GM23248 (cell line): Measurements from ENCODE around the gene GSG1L. TPM values are rescaled to one million over a fixed set of nuclear protein-coding genes. Genes with fewer than 3 reads are reported as not detected.

Experiments used
- DNase-seq: peaks from one replicate; pipeline ENCODE4 v3.0.0-alpha.2; 2015
- H2AFZ ChIP-seq: fragments of 200-600 bp; sonication (generic); 2 replicates; pipeline ENCODE4 v1.6.1; 2016; ENCODE audit warnings: antibody characterized with exemption
- H3F3A ChIP-seq: fragments of 200-600 bp; sonication (generic); 2 replicates; pipeline ENCODE4 v1.6.1; 2016; ENCODE audit warnings: mild to moderate bottlenecking, antibody characterized with exemption, mixed run types; ENCODE audit not compliant: insufficient read depth
- H3K27ac ChIP-seq: fragments of 200-600 bp; sonication (generic); 2 replicates; pipeline ENCODE4 v1.5.1; 2016; ENCODE audit warnings: mild to moderate bottlenecking
- H3K27me3 ChIP-seq: fragments of 200-600 bp; sonication (generic); replicated peaks from 2 replicates; pipeline ENCODE4 v1.6.1; 2016; ENCODE audit warnings: mild to moderate bottlenecking; ENCODE audit not compliant: insufficient read depth
- H3K36me3 ChIP-seq: fragments of 200-600 bp; sonication (generic); 2 replicates; pipeline ENCODE4 v1.6.1; 2016; ENCODE audit warnings: low read depth, mild to moderate bottlenecking
- H3K4me1 ChIP-seq: fragments of 200-600 bp; sonication (generic); 2 replicates; pipeline ENCODE4 v1.6.1; 2016; ENCODE audit warnings: mild to moderate bottlenecking; ENCODE audit not compliant: insufficient read depth
- H3K4me2 ChIP-seq: fragments of 200-600 bp; sonication (generic); one replicate; pipeline ENCODE4 v1.6.1; 2016; ENCODE audit warnings: mild to moderate bottlenecking; ENCODE audit not compliant: unreplicated experiment
- H3K4me3 ChIP-seq: fragments of 200-600 bp; sonication (generic); 2 replicates; pipeline ENCODE4 v1.5.1; 2016; ENCODE audit warnings: mild to moderate bottlenecking
- H3K79me2 ChIP-seq: fragments of 200-600 bp; sonication (generic); 2 replicates; pipeline ENCODE4 v1.6.1; 2016; ENCODE audit warnings: mild to moderate bottlenecking; ENCODE audit not compliant: insufficient read depth
- H3K9ac ChIP-seq: fragments of 200-600 bp; sonication (generic); 2 replicates; pipeline ENCODE4 v1.6.1; 2016; ENCODE audit warnings: mild to moderate bottlenecking
- H3K9me2 ChIP-seq: fragments of 200-600 bp; sonication (generic); 2 replicates; pipeline ENCODE4 v1.6.1; 2016; ENCODE audit warnings: mixed run types, mild to moderate bottlenecking, moderate library complexity; ENCODE audit not compliant: insufficient read depth
- H3K9me3 ChIP-seq: fragments of 200-600 bp; sonication (generic); one replicate; pipeline ENCODE4 v1.6.1; 2017; ENCODE audit warnings: low read depth
- H4K20me1 ChIP-seq: fragments of 200-600 bp; sonication (generic); 2 replicates; pipeline ENCODE4 v1.6.0; 2016; ENCODE audit not compliant: insufficient read depth
- EZH2 ChIP-seq: fragments of 200-600 bp; sonication (generic); IDR thresholded peaks from 2 replicates; pipeline ENCODE4 v1.6.1; 2018; ENCODE audit warnings: antibody characterized with exemption, mild to moderate bottlenecking; ENCODE audit not compliant: insufficient read depth, poor library complexity, severe bottlenecking
- EZH2phosphoT487 ChIP-seq: fragments of 200-600 bp; sonication (generic); IDR thresholded peaks from 2 replicates; pipeline ENCODE4 v1.6.1; 2018; ENCODE audit warnings: antibody characterized with exemption, moderate library complexity, mild to moderate bottlenecking, low read depth; ENCODE audit not compliant: insufficient read depth
- WGBS, 2 experiments: methylation state at CpG; one replicate each; pipeline ENCODE4 v1.1.6; 2015 to 2017; ENCODE audit warnings: low lambda C conversion rate in 2 of 2, low coverage in 1 of 2; ENCODE audit errors: missing lambda C conversion rate in 2 of 2; 5-methylcytosine and 5-hydroxymethylcytosine counted together
- in situ Hi-C: fragments of 300-500 bp; cut with MboI; formaldehyde crosslinking; loops from 2 replicates; pipeline ENCODE4 v1.15.0; 2020
- polyA plus RNA-seq: library from polyadenylated mRNA; unstranded; fragments of >200 nt; fragmentation: Nextera tagmentation; extraction: Ambion mirVana; gene quantifications from 2 replicates; pipeline ENCODE4 v1.2.1, GENCODE V29; 2016
- small RNA-seq: library from RNA; depleted of rRNA; stranded (forward); fragments of <200 nt; gene quantifications from one replicate; pipeline ENCODE3, GENCODE V24; 2014; ENCODE audit warnings: low read depth, low replicate concordance
- total RNA-seq: library from RNA; depleted of rRNA; stranded (reverse); fragments of >200 nt; shearing (Covaris generic); gene quantifications from 2 replicates; pipeline ENCODE4 v1.2.3, GENCODE V29; 2014; rRNA removed

Gene GSG1L
- total and polyA plus RNA-seq, 2 experiments from 2014 or later = not detected

- TF ChIP-seq EZH2phosphoT487 = no peak
- no peaks in the 10 kb centered on the region for H3K27me3 ChIP-seq
- H3F3A ChIP-seq = no peaks in the 10 kb centered on the region
- H3K27ac ChIP-seq = no peak overlapping the region
- no peaks in the 10 kb centered on the region for H3K9me2 ChIP-seq
- no peaks in the 10 kb centered on the region for H3K79me2 ChIP-seq
- no peaks in the 10 kb centered on the region for H3K36me3 ChIP-seq
- no peaks in the 10 kb centered on the region for H3K4me1 ChIP-seq
- no peak overlapping the region for H2AFZ ChIP-seq
- no peaks in the 10 kb centered on the region for H3K9me3 ChIP-seq
- in situ Hi-C loops = no loop called here
- H3K9ac ChIP-seq = no peak overlapping the region
- 95% methylated on average over 17 of the region's 17 CpGs for WGBS, 2 experiments
- H4K20me1 ChIP-seq = no peaks in the 10 kb centered on the region
- no peak overlapping the region for H3K4me3 ChIP-seq
- no peak for DNase-seq
- no peak overlapping the region for H3K4me2 ChIP-seq
Observed at GRCh38 chr16:27739606-27740357, 323.7 kb downstream of the GSG1L start.

DNA sequence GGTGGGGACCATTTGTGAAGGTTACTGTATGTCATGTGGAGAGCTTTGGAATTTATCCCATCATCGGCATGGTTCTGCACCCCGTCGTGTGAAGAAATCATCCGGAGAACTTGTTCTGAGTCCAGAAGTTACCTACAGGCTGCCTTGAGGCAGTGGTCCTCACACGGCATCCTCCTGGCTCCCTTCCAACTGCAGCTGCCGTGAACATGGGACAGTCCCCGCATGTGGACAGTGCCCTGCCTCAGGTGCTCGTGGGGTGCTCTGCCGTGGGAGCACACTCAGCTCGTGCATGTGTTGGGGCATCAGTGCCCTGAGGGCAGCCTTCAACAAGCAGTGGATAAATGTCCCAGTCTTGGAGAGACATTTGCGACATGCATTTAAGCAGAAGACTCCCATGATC, 324.9 kb downstream of the GSG1L start:
- Histone ChIP-seq H3K4me3 (no peak overlapping the region), H3K4me1 (no peaks in the 10 kb centered on the region), H3K27ac (no peak overlapping the region), H3K9me3 (no peaks in the 10 kb centered on the region), H3K4me2 (no peak overlapping the region), H3F3A (no peaks in the 10 kb centered on the region), H3K36me3 (no peaks in the 10 kb centered on the region), H4K20me1 (no peaks in the 10 kb centered on the region), H3K79me2 (no peaks in the 10 kb centered on the region), H3K27me3 (no peaks in the 10 kb centered on the region), H3K9ac (no peak overlapping the region), H2AFZ (no peak overlapping the region), H3K9me2 (no peaks in the 10 kb centered on the region)
- no peak for TF ChIP-seq EZH2phosphoT487
- no peak for TF ChIP-seq EZH2
- no peak for DNase-seq
- in situ Hi-C loops = no loop called here
- WGBS, 2 experiments = 81 to 82% methylated on average over 11 of the region's 11 CpGs

Small RNA genes within 50 kb of the gene (small RNA-seq; reads per million reads assigned to genes)
- not detected for gene RNU6-1241P
- not detected for gene RNU6-159P

Other genes with a start within 250 kb of the GSG1L start
- 118 and 163 TPM in 2 replicates for gene XPO6, start 148.3 kb upstream of the GSG1L start, total RNA-seq
- gene XPO6, start 148.3 kb upstream of the GSG1L start, polyA plus RNA-seq = 42.9 and 50.7 TPM in 2 replicates
- gene SBK1, start 228.8 kb upstream of the GSG1L start, total RNA-seq = not detected in 2 replicates
- not detected in 2 replicates for gene SBK1, start 228.8 kb upstream of the GSG1L start, polyA plus RNA-seq